Activated CD4-positive, CD25-positive, alpha-beta regulatory T cell (primary cell): ENCODE results near the gene KRT17.
"Not testable (repeated sequence)": the region's sequence is repeated elsewhere in the genome, so short reads cannot be mapped to it uniquely, and the experiment has no call there.

Source experiments
- DNase-seq, 4 experiments: peaks; one replicate each; lab custom pipeline; 2025; lab: John Stamatoyannopoulos, UW

KRT17 gene

DNA sequence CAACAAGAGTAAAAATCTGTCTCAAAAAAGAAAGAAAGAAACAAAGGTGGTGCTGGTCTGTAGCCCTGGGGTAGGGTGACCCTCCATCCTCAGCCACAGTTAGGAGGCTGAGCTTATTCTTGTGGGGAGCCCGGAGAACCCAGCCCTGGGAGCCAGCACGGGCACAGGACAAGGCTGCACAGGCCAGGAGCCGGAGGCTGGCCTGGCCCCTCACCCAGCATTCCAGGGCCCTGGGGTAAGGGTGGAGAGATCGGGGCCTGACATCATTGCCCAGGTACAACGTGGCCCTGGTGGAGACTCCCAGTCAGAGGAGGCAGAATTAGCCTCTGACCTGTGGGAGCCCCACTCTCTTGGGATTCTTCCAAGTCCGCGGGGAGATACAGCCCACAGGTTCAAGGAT, 10.3 kb upstream of the KRT17 start:
- DNase-seq: no peak

GRCh38 chr17:41633556-41634199, 9.3 kb upstream of the KRT17 start:
- DNase-seq: no peak

DNA sequence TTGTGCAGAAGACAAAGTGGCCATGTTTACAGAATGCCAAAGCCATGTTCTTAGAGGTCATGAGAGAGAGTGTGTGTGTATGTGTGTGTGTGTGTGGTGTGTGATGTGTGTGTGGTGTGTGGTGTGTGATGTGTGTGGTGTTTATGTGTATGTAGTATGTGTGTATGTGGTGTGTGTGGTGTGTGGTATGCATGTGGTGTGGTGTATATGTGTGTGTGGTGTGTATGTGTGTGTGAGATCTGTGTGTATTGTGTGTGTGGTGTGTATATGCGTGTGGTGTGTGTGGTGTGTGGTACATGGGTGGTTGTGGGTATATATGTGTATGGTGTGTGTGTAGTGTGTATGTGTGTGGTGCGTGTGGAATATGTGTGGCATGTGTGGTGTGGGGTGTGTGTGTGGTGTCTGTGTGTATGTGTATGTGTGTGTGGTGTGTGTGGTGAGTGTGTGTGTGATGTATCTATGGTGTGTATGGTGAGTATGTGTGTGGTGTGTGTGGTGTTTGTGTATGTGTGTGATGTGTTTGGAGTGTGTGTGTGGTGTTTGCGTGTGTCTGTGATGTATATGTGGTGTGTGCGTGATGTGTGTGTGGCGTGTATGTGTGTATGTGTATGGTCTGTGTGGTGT, 8.2 kb upstream of the KRT17 start:
- DNase-seq: no peak

- no peak for DNase-seq
These were observed 7.5 kb upstream of the KRT17 start for GRCh38 chr17:41631898-41632285.

- no peak for DNase-seq
These were observed 6.9 kb upstream of the KRT17 start for GRCh38 chr17:41631025-41631897.

GRCh38 chr17:41629826-41630670, 5.7 kb upstream of the KRT17 start:
- no peak for DNase-seq

- DNase-seq: no peak
These were observed 4.9 kb upstream of the KRT17 start for GRCh38 chr17:41629316-41629715.

DNA sequence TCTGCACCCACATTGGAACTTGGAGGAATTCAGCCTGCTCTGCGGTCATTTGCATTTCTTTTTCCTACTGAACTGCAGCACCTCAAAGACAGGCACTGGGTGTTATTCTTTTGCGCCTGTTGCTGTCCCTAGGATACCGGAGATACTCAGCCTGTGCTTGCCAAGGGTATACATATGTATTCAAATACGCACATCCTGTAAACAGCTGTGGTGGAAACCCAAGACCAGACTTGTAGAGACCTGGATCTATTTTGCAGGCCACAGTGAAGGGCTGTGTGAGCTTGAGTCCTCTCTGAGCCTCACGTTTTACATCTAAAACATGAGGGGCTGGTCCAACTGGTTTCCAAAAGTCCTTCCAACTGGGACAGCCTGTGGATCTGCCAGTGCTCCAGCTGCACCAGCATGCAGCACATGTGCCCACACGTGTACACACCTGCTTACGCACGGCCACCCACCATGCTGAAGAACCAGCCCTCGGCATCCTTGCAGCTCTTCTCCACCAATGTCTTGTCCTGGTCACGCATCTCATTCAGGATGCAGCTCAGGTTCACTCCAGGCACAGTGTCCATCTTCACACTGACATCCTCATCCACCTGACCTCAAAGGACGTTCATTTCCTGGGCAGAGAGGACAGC, 4.4 kb upstream of the KRT17 start:
- DNase-seq: not testable (repeated sequence)

DNA sequence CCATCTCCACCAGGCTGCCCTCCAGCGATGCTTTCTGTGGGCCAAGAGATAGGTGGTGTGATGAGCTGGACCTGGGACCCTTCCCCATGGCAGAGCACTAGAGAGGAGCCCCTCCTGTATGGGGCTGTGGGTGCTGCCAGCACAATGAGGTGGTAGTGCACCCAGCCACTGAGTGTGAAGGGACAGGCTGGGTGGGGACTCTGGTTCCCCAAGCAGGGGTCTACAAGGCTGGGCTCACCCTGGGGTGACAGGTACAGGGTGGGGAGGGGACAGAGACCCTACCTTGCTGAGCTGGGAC, 3.6 kb upstream of the KRT17 start:
- not testable (repeated sequence) for DNase-seq

DNA sequence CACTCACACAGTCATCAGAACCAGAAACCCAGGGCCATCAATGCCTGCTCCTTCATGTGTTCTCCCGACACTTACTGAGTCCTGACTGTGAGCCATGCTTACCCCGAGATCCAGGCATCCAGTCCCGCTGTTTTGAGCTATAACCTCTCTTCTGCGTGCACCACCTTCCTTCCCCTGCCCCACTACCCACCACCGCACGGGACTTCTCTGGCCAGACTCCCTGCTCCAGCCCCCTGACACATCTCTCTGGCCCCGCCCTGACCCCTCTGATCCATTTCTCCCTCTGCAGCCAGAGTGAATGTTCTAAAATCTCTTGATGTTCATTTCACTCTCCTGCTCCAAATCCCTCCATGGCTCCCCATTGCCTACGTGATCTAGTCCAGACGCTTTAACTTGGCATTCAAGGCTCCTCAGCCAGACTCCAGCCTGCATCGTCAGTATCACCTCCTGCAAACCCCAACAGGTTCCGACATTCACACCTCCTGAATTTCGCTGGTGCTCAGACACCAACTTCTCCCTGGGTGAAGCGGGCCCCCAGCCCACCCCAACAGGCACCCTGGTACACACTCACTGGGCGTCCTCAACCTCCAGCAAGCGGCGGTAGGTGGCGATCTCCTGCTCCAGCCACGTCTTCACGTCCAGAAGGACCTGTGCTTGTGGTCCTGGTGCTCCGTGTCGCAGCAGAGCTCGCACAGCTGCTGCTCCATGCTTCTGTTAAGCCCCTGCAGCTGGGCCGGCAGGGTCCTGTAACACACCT, 3.1 kb upstream of the KRT17 start:
- no peak for DNase-seq

GRCh38 chr17:41626914-41627295, 2.5 kb upstream of the KRT17 start:
- DNase-seq: not testable (repeated sequence)

DNA sequence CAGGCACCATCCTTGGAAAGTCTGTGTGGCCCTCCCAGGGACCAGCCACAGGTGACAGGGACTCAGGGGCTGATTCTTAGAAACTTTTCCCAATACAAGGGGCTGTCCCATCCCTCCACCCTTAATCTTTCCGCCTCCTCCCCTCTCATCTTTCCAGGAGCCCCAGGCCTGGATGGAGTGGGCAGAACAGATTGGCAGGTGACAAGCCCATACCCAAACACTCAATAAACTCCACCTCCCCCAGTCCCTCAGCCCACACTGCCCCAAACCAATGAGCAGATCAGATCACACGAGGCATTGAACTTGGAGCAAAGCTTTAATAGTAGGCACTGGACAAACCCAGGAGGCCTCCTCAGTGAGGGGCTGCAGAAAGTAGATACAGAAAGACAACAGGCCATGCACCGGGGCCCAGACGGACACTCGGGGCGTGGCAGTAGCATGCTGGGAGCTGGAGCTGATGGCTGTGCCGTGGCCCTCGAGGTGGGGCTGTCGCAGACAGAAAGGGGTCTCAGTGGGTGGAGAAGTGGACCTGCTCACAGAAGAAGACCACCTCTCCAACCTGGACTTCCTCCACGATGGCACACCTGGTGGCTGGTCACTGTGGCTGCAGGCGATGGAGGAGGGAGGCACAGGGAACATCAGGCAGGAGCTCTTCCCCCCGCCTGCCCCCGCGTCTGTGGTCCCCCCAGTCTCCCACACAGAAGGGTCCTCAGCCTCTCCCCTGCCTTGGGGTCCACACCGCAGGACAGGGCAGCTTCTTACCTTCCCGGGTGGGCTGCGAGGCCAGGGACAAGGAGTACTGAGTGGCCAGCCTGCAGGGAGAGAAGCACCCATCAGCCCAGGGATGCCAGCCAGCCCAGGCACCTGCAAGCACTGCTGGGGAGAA, 1.9 kb upstream of the KRT17 start:
- DNase-seq: not testable (repeated sequence)

GRCh38 chr17:41625602-41626001, 1.2 kb upstream of the KRT17 start:
- no peak for DNase-seq

GRCh38 chr17:41623184-41623861, 1.1 kb downstream of the KRT17 start:
- DNase-seq: not testable (repeated sequence)

GRCh38 chr17:41622340-41623183, 1.8 kb downstream of the KRT17 start:
- DNase-seq: not testable (repeated sequence)

DNA sequence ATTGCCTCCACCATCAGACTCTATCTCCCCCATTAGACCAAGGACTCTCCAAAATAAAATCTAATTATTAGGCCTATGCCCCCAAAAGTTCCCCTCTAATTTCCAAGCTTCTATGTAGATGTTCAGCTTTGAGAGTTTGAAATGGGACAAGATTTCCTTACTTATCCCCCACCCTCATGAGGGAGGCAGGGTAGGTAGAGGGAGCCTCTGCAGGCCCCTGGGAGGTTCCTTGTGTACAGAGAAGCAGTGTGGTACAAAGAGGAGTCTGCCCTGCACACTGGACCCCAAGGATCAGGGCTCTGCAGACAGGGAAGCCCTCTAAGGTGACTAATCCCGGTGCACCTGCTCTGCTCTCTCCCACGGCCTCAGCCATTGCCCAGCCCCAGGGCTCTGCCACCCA, 2.5 kb downstream of the KRT17 start:
- DNase-seq: no peak

DNA sequence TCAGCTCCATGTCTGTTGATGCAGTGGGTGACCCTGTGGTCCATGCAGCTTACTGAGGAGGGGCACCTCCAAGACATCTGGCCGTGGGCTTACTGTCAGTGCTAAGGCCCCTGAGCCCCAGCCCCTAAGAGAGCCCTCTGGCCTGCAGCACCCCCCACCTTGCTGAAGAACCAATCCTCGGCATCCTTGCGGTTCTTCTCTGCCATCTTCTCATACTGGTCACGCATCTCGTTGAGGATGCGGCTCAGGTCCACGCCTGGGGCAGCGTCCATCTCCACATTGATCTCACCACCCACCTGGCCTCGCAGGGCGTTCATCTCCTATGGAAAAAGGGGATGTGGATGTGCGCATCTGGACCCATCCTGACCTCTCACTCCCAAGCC, 2.9 kb downstream of the KRT17 start:
- DNase-seq: not testable (repeated sequence)

DNA sequence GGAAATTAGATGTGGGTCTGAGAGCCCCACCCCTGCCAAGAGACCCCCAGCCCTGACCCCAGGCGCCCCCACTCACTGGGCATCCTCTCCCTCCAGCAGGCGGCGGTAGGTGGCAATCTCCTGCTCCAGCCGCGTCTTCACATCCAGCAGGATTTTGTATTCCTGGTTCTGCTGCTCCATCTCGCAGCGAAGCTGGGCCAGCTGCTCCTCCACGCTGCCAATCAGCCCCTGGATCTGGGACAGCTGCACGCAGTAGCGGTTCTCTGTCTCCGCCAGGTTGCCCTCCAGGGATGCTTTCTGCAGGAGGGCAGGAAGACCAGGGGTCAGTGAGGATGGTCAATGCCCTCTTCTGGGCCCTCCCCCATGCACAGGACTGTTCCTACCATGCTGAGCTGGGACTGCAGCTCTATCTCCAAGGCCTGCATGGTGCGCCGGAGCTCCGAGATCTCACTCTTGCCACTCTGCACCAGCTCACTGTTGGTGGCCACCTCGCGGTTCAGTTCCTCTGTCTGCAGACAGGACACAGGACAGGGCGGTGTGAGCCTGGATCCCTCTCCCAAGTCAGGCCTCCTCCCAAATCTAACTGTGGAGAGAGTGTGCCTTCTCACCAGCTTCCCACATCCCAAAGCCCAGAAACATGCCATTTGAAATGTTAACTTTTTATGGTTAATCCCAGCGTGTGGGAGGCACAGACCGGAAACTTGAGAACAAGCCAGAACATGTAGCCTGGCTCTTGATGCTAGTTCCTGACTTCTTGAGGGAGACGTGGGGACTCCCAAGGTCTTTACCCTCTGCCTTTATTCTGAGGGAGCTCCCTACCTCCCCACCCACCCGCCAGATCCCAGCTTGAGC, 3.6 kb downstream of the KRT17 start:
- no peak for DNase-seq
